Activated T-helper 9 cell treated with anti-CD3 and anti-CD28 coated beads, Interleukin-2, amount 50 U/mL, for 16 hours (primary cell): ENCODE measurements around the gene HOXC10.

Source experiments
- DNase-seq: peaks from one replicate; pipeline ENCODE4 v3.0.0-alpha.2; 2020; ENCODE audit warnings: low read depth

The HOXC10 gene

DNA sequence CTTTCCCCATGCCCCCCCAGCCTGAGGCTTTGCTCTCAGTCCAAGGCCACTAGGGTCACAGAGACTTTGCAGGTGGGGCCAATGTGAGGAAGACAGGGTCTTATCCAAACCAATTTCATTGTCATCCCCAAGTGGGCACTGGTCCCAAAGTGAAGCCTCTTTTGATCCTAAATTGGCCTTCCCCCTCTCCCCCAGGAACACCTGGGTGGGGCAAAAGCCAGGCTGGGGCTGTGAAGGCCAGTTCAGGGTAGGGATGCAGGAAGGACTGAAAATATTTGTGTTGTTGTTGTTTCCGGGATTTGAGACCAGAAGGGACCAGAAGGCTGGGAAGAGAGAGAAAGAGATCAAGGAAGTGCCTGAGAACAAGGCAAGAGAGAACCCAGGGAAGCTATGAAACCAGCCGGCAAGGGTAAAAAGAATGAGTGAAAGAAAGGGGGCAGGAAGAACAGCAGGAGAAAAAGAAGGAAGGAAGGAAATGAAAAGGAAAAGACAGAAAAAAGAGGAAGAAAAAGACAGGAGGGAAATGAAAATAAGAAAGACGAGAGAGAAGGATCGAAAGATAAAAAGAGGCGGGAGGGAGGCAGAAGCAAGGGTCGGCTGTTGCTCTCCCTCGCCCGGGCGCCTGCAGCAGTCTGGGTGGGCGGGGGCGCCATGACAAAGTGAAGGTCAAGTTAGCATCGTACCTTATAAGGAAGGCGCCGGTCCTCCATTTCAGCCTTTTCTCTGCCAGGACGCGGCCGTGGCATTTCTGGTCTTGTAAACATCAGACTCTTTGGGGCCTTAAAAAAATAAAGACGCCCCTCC is 19.5 kb upstream of the HOXC10 start:
- DNase-seq = no peak

DNA sequence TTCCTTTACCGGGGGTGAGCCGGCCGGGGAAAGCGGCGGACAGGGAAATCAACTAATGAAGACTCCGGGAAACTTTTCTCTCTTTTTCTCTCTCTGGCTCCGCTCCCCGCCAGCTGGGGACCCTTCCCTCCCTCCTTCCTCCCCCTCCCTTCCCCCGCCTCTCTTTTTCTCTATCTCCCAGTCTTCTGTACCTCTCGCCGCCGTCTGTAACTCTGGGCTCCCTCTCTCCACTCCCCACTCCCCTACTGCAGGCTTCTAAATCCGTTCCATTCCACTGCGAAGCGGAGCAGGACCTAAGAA is 18.9 kb upstream of the HOXC10 start:
- no peak for DNase-seq

DNA sequence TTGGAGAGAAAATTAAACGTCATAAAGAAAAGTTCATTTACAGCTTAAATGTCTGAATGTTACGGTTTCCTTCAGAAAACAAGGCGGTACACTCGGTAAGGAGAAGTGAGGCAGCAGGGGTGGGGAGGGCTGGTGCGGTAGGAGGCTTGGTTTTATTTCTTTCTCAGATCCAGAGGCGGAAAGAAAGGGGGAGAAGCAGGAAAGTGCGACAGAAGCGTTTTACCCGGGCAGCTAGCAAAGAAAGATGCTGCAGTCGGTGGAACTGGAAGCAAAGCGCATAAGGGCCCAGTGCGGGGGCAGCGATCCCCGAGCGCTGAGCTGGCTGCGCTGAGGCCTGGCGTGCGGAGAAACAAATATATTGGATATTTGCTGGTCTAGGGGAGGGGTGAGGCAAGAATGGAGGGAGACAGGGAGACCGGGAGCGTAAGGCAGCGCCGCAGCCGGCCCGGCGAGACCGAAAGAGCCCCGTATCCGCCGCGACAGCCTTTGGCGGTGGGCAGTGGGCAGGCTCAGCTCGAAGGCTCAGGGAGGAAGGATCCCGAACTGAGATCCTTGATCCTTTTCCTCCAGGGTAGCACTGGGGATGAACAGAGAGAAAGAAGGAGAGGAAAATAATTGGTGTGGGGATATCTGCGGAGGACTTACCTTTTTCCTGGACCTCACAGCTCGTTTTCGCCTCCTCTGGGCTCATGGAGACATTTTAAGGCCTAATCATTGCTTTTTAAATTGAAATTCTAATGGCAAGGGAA is 18.4 kb upstream of the HOXC10 start:
- no peak for DNase-seq

DNA sequence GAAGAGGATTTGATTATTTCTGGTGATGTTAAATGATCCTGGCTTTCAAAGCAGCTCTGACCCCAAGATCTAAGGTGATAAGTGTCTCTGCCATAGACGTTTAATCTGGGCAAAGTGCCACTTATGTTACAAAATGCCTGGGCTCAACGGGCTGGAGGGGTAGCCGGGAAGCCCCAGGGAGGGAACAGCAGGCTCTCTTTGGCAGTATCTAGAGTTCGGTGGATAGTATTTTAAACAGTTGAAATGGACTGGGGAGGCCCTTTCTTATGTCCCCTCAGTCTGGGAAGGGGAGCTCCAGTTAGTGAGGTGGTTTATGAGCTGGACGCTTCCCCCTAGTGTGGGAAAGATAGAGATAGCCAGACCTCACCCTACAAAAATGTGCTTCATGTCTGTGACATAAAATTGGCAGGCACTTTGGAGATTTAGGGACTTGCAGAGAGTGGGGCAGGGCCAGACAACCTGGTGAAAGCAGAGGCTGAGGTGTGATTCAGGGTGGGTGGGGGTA is 17.5 kb upstream of the HOXC10 start:
- DNase-seq = no peak

DNA sequence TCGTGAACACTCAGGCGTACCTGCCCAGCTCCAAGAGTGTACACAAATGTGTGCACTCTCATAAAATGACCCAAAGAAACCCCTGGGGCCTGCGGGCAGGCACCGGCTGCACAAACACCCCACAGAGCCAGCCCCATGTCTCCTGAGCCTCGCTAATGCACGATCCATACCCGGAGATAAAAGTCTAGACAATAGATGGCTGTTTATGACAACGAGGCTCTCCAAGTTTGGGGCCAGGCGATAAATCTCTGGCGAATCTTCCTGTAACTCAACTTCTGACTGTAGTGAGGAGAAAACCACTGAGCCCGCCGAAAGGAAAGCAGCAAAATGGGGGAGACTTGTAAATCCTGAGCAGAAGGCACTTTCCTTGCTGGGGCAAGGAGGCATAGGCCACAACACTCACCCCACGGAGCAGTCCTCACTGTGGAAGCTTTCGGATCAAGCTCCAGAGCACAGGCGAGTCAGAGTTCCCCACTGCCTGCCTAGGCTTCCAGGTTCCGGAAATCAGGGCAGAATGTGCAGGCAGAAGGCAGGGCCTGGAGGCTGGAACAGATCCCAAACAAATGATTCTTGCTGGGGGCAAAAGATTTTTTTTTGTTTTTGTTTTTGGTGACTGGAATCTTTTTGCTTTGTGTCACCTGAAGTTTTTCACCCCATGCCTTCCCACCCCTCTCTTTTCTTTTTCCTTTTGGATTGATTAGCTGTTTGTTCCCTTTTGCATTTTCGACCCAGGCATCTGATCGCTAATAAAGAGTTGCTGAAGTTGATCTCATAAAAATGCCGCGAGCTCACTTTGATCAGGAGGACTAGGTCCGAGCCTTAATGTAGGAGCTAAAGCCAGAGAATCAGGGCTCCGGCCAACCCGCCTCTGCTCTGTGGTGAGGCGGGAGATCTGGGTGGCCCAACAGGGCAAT is 16.5 kb upstream of the HOXC10 start:
- no peak for DNase-seq

DNA sequence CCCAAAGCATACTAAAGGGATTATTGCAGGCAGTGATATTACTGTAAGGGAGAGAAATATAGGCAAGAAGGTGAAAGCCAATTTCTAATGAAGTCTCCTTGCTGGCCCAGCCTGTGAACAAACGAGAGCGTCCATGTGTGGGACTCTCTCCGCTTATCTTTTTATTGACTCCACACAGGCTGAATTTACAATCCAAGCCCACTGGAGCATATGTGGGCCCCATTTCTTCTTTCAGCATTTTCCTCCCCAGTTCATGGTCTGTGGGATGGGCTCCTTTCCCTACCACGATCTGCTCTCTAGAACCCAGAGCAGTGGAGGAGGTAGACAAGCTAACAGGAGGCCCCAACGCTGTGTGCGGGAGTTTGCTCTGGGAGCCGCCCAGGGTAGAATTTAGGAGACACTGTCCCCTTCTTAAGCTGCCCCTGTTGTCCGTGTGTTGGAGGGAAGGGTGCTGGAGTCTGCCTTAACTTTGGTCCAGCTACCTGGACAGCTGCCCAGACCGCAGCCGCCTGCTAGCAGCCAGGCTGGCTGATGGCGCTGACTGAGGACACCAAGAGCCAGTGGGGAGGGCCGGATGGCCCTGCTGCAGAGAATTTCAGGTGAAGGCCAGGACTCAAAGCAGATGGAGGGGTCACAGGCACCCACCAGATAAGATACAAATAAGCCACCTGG is 15.2 kb upstream of the HOXC10 start:
- DNase-seq = no peak

DNA sequence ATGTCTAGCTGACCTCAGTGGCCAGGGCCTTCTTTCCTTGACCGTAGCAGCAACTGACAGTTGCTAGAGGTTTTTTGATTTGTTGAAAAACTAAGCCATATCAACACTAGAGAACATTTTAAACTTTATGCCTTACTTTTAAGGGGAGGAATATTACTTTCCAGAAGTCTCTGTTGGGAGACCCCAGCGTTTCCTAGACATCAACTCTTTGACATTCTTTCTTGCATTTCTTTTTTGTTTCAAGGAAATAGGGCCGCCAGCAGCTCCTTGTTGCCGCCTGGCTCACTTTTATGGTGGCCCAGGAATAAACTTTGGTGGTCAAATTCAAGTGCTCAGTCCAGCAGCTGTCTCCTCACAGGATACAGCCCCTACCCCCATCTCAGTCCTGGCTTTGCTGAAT is 14.5 kb upstream of the HOXC10 start:
- no peak for DNase-seq

DNA sequence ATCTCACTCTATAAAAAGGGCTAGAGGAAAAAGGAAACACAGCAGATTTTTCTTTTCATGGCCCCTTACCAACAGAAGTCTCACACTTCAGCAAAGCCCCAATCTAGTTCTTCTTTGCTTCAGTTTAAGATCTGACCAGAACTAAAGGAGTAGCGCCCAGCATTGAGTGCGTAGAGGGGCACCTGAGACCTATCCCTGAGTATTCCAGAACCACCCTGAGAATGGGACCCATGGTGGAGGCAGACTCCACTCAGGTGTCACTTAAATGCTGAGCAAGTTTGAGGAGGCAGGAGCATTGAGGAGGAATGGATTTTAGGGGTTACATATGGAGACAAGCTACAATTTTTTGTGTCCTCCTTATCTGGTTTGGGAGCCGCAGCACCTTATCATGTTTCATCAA is 13.8 kb upstream of the HOXC10 start:
- DNase-seq = no peak

DNA sequence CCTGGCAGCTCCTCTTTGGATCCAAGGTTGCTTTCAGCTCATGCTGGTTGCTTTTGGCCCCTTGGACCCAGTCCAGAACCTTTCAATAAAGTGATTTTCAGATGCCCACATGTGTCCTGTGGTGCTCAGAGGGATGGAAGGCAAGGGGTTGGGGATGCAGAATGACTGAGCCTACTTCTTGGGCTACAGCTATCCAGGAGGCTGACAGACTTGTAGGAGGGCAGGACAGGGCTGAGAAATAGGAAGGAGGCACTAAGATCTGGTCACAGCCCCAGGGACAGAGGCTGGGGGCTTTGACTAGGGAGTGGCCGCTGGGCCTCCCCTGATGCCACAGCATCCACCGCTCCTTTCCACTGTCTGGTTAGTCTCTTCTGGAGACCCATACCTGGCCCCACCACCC is 13.3 kb upstream of the HOXC10 start:
- no peak for DNase-seq

DNA sequence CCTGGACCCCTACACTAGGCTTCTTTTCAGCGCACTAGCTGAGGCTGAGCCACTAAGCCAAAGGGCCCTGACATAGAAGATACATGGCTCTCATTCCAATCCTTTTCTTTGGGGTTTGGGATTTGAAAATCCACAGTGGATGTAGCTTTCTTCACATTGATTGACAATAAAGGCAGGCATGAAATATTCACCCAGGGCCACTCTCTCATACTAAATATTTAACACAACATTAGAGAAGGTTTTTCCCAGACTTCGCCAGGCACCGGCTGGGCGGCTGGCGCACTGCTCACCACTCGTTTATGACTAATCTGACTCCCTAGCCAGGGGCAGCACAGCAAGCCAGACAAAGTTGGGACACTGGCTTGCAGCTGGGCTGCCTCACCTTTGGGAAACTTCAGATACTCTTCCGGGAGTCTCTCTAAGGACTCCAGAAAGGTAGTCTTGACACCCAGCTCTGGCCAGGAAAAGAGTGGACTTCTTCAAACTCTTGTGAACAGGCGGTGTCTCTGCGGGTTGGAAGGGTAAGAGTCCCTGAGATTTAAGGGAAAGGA is 12.7 kb upstream of the HOXC10 start:
- no peak for DNase-seq

DNA sequence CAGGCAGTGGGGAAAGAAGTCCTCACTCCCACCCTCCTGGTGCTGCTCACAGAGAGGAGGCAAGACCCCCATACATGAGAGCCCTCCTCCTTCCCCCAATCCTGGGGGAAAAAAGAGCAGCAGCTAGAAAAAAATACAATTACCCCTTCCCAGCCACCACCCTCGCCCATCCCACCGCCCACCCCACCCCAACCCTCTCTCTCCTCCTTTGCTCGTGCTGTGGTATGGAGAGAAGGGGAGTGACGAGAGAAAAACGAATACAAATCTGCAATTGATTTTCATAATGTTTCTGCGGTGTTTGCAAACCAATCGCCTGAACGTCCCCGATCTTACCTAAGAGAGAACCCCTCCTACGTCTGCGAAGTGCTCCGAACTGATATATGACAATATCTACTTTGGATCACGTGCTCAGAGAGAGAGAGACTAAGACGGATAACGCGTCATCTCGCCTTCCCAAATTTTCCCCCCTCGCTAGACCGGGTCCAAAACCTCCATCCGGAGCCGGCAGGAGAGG is 12.2 kb upstream of the HOXC10 start, which contains the start of gene HOXC11:
Gene HOXC11, plus strand, starts transcription at position 405 of the 514 bp plus-strand sequence. CDS start 116 bp downstream, outside the sequence.
- no peak for DNase-seq

DNA sequence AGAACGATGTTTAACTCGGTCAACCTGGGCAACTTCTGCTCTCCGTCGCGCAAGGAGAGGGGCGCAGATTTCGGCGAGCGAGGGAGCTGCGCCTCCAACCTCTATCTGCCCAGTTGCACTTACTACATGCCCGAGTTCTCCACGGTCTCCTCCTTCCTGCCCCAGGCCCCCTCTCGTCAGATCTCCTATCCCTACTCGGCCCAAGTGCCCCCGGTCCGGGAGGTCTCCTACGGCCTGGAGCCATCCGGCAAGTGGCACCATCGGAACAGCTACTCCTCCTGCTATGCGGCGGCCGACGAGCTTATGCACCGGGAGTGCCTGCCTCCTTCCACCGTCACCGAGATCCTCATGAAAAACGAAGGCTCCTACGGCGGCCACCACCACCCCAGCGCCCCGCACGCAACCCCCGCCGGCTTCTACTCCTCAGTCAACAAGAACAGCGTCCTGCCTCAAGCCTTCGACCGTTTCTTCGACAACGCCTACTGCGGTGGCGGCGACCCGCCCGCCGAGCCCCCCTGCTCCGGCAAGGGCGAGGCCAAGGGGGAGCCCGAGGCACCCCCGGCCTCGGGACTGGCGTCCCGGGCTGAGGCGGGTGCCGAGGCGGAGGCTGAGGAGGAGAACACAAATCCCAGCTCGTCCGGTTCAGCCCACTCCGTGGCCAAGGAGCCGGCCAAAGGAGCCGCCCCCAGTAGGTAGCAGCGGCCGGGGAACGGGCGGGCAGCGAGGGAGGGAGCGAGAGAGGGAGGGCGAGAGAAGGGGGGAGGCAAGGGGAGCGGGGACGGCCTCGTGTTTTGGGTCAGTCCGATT is 11.5 kb upstream of the HOXC10 start:
- DNase-seq = no peak

DNA sequence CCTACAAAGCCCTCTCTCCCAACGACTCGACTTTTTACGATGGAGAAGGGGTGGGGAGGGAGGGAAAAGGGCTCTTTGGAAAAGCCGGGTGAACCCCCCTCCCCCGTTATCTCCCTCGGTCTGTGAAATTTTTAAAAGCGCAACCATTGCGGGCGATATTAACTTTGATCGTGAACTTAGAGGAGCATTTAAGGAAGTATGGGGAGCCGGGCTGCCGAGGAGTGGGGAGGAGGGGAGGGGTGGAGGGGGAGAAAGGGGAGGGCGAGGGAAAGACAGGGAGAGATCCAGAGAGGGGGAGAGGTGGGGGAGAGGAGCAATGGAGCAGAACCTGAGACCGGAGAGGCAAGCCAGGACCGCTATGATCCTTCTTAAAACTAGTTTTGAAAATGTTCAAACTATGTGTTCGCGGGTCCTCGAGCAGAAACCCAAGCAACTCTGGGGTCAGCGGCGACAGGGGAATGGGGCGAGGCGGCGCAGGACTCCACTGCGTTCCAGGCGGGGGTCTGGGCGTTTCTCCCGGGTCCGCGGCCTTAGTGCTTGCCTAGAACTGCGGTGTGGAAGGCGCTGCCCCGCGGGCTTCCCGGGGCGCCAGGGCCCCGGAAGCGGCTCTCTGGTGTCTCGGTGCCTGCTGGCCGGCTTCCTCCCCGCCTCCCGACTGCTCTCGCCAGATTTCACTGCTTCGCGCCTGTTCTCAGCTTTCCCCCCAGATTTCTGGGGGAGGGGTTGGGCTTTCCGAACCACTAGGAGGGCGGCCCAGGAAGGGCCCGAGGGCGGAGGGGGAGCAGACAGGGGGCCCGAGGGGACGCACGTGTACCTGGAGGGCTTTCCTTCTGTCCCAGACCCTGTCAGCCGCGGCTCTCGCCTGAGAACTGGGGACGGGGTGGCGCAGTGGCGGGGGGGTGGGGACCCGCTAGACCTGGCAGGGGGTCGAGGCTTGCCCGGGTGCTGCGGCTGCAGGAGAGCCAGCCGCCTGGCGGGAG is 10.6 kb upstream of the HOXC10 start, which contains the start of gene HOTAIR:
Gene HOTAIR, minus strand, starts transcription at position 871 of the 980 bp plus-strand sequence.
- DNase-seq = no peak

DNA sequence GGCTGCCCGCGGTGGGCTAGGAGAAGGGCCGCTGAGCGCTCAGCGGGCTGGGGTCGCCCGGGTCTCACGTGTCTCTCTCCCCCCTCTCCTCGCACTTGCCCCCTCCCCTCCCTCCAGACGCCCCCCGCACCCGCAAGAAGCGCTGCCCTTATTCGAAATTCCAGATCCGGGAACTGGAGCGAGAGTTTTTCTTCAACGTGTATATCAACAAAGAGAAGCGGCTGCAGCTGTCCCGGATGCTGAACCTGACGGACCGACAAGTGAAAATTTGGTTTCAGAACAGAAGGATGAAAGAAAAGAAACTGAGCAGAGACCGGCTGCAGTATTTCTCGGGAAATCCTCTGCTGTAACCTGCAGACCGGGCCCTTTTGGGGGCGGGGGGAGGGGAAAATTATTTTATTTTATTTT is 9.9 kb upstream of the HOXC10 start:
- DNase-seq = no peak

DNA sequence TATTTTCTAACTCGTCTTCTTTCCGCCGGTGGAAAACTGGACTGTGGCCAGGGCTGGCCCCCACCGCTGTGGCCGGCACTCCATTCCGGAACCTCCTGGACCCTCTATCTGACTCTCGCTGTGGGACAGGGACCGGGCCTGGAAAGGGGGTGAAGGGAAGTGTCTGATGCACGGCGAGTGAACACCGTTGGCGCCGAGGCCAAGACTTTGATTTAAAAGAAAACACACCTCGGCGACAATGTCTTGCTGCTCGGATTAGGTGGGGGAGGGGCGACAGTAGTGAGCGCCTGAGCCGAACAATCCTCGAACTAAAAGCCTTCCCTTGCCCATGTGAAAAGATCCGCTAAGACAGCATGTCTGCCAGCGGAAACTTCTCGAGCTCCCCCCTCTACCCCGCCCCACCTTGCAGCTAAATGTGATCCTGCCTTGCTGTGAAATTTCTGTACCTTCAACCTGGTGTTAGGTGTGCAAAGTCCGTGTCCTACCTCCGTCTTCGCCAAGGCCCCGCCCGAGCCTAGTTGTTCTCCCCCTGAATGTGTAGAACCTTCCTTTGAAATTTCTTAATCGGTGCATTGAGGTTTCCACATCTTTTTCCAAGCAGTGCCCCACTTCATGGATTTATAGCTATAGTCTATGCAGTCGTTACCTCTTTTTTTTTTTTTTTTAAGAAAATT is 9.3 kb upstream of the HOXC10 start:
- DNase-seq = no peak

DNA sequence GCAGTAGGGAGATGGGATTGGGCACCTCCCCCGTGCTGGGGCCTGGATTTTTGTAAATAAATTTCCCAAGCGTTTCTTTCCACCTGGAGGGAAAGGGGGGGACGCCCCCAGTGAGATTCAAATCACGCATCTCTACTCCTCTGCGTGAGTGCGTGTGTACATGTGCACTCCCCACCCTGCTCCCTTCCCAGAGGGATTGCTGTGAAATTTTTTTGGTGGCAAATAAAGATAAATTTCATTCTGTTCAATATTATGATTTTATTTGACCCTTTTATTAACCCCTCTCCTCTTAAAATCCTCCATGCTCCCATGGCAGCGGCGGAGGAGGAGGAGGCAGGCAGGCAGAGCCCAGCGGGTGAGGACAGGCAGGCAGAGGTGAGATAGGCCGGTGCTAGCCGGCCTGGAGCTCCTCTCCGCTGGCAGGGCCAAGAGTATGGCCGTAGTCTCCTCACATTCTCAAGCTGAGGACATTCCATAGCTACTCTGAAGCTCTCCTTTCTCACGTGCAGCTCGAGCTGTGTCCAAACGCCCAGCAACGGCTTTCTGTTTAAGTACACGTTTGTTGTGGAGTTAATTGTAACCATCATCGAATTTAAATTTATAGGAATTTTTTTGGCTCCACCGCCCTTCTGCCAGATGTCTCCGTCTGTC is 8.6 kb upstream of the HOXC10 start:
- no peak for DNase-seq

DNA sequence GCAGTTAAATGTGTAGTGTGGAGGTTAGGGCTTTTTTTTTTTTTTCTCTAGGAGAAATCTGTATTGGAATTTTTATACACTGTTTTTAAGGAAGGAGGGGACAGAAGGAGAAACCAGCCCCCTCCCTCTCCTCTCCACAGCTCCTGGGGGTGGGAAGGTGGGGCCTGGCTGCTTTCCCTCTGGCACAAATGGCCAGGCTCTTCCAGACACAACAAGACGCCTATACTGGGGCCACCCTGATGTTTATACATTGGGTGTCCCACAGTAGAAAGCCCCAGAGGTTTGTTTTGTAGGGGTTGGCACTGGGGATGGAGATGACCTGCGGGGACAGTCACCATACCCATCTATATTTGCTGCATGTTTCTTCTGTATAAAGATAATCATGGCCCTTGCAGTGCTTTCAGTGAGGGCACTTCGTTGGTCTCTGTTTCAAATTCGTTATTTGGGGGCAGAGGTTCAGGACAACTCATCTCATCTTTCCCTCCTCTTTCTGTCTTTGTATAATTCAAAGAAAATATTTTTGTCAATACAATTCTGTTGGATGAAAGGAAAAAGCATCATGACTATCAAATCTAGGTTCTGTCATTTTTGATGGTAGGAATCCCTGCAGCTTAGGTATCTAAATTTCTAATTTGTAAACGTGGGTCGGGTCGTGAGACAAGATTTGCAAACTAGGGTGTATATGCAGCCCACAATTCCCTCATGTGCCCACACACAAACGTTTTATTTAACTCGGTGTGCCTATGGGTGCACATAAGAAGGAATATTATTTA is 7.9 kb upstream of the HOXC10 start:
- DNase-seq = no peak
